AG04450 (cell line): ENCODE data around the gene CALM1. TPM values are rescaled to one million over a fixed set of nuclear protein-coding genes. Genes with fewer than 3 reads are reported as not detected.

Experiments used
- CTCF ChIA-PET: fragments of 300-600, 350-600 bp; formaldehyde crosslinking; extraction: SDS; loops from one replicate; lab custom pipeline; 2022; ENCODE audit warnings: antibody characterized with exemption, inconsistent platforms; lab: Charles Lee
- POLR2A ChIA-PET: fragments of 350-600 bp; formaldehyde crosslinking; extraction: SDS; loops from one replicate; lab custom pipeline; 2021; ENCODE audit warnings: antibody characterized with exemption, inconsistent platforms; lab: Yijun Ruan, JAX
- DNase-seq: peaks from one replicate; pipeline ENCODE4 v3.0.0-alpha.2; 2011; ENCODE audit warnings: low read depth, low spot score
- H3K27ac ChIP-seq: one replicate; pipeline ENCODE4 v1.5.1; 2012; ENCODE audit warnings: low read depth, low read length, control low read depth
- H3K27me3 ChIP-seq: one replicate; pipeline ENCODE4 v1.6.0; 2012; ENCODE audit warnings: low read length; ENCODE audit not compliant: control insufficient read depth, insufficient read depth
- H3K4me3 ChIP-seq: 2 replicates; pipeline ENCODE4 v1.5.1; 2011; ENCODE audit warnings: mild to moderate bottlenecking, low read depth, low read length, control low read depth
- H3K9me3 ChIP-seq: 2 replicates; pipeline ENCODE4 v1.5.1; 2012; ENCODE audit warnings: low read length; ENCODE audit not compliant: control insufficient read depth, insufficient read depth
- CTCF ChIP-seq: IDR thresholded peaks from 2 replicates; pipeline ENCODE4 v1.5.1; 2011; ENCODE audit warnings: low read depth, low read length, control low read depth, inconsistent platforms
- polyA plus RNA-seq: library from polyadenylated mRNA; depleted of rRNA; stranded (reverse); fragments of >200 nt; gene quantifications from 2 replicates; pipeline ENCODE4 v1.2.3, GENCODE V29; 2011

CALM1 gene
- polyA plus RNA-seq, 1 experiment, result 549 TPM

- POLR2A ChIA-PET, result no interaction called here
- CTCF ChIA-PET, result interaction anchor here (1.0 kb wide), 1 partner anchor 342 kb away, joined by 3 read pairs; no protein-coding TSS in a partner anchor
- no peaks in the 10 kb centered on the region for H3K9me3 ChIP-seq
- H3K27me3 ChIP-seq, result peaks cover 8% of the 10 kb centered on the region
- H3K4me3 ChIP-seq, result no peak overlapping the region
- no peak overlapping the region for H3K27ac ChIP-seq
- no peak for DNase-seq
- no peak for TF ChIP-seq CTCF
Observed at GRCh38 chr14:90355540-90356518, 41.0 kb upstream of the CALM1 start.

GRCh38 chr14:90356925-90357324 is 39.9 kb upstream of the CALM1 start:
- POLR2A ChIA-PET, result no interaction called here
- Histone ChIP-seq H3K4me3 (no peak overlapping the region), H3K27me3 (peaks cover 9% of the 10 kb centered on the region), H3K9me3 (no peaks in the 10 kb centered on the region), H3K27ac (no peak overlapping the region)
- DNase-seq, result no peak
- CTCF ChIA-PET, result no interaction called here
- no peak for TF ChIP-seq CTCF

GRCh38 chr14:90358359-90358758 is 38.5 kb upstream of the CALM1 start:
- Histone ChIP-seq H3K27me3 (peaks cover 10% of the 10 kb centered on the region), H3K4me3 (no peak overlapping the region), H3K27ac (no peak overlapping the region), H3K9me3 (no peaks in the 10 kb centered on the region)
- POLR2A ChIA-PET, result no interaction called here
- CTCF ChIA-PET, result interaction anchor here (0.6 kb wide), 1 partner anchor 118 kb away, joined by 3 read pairs; no protein-coding TSS in a partner anchor
- no peak for DNase-seq
- TF ChIP-seq CTCF, result no peak

- Histone ChIP-seq H3K9me3 (no peaks in the 10 kb centered on the region), H3K4me3 (no peak overlapping the region), H3K27me3 (peaks cover 16% of the 10 kb centered on the region), H3K27ac (no peak overlapping the region)
- POLR2A ChIA-PET, result no interaction called here
- no peak for TF ChIP-seq CTCF
- CTCF ChIA-PET, result no interaction called here
- DNase-seq, result no peak
Observed at GRCh38 chr14:90361865-90362557, 34.8 kb upstream of the CALM1 start.

- no peak for DNase-seq
- ChIA-PET POLR2A (no interaction called here), CTCF (no interaction called here)
- no peaks in the 10 kb centered on the region for H3K9me3 ChIP-seq
- peaks cover 16% of the 10 kb centered on the region for H3K27me3 ChIP-seq
- TF ChIP-seq CTCF, result no peak
- no peak overlapping the region for H3K27ac ChIP-seq
- no peak overlapping the region for H3K4me3 ChIP-seq
Observed at GRCh38 chr14:90362558-90362896, 34.3 kb upstream of the CALM1 start.
